GM12872 (cell line): Measurements from ENCODE around the gene PRKD2.

Source experiments
- CTCF ChIP-seq: IDR thresholded peaks from 3 replicates; pipeline ENCODE4 v1.5.1; 2011; ENCODE audit warnings: low read depth, mild to moderate bottlenecking, low read length, moderate library complexity; ENCODE audit not compliant: insufficient read depth

The PRKD2 gene

GRCh38 chr19:46674416-46675178, 42.3 kb downstream of the PRKD2 start:
- no peak for TF ChIP-seq CTCF

GRCh38 chr19:46670813-46671212, 46.1 kb downstream of the PRKD2 start:
- TF ChIP-seq CTCF = no peak

GRCh38 chr19:46668662-46669061, 48.3 kb downstream of the PRKD2 start:
- no peak for TF ChIP-seq CTCF

GRCh38 chr19:46665072-46665471, 51.8 kb downstream of the PRKD2 start:
- TF ChIP-seq CTCF = no peak

GRCh38 chr19:46661735-46662592, 55.0 kb downstream of the PRKD2 start:
- peak; percentile 93 for TF ChIP-seq CTCF

- no peak for TF ChIP-seq CTCF
Measured at GRCh38 chr19:46661020-46661731, 55.7 kb downstream of the PRKD2 start, which contains the start of gene DACT3. TSS of gene DACT3 (minus strand) at chr19:46661182. CDS start at chr19:46661064, 118 bp downstream.

- TF ChIP-seq CTCF = no peak
Measured at GRCh38 chr19:46660551-46661019, 56.3 kb downstream of the PRKD2 start.
